Esophagus muscularis mucosa (tissue), 4 donors: ENCODE measurements around the gene PNPO. TPM values are rescaled to one million over a fixed set of nuclear protein-coding genes. Genes with fewer than 3 reads are reported as not detected.

Source experiments
- DNase-seq: peaks from one replicate; pipeline ENCODE4 v3.0.0-alpha.2; 2017; ENCODE audit errors: extremely low spot score
- H3K27ac ChIP-seq, 4 donors: fragments of 200-600 bp; sonication (generic); replicated peaks in 1 of 4; 1 replicate in 3 of 4; 2 replicates in 1 of 4; pipeline ENCODE4 v1.5.1; 2016 to 2019; ENCODE audit warnings: mild to moderate bottlenecking in 1 of 4
- H3K27me3 ChIP-seq, 4 donors: fragments of 200-600 bp; sonication (generic); one replicate each; pipeline versions ENCODE4 v1.5.1 to v1.6.0; 2016 to 2019
- H3K36me3 ChIP-seq, 4 donors: fragments of 200-600 bp; sonication (generic); one replicate each; pipeline ENCODE4 v1.5.1; 2016 to 2019
- H3K4me1 ChIP-seq, 4 donors: fragments of 200-600 bp; sonication (generic); one replicate each; pipeline ENCODE4 v1.5.1; 2016 to 2019
- H3K4me3 ChIP-seq, 4 donors: fragments of 200-600 bp; sonication (generic); 1 replicate in 2 of 4; 2 replicates in 2 of 4; pipeline ENCODE4 v1.5.1; 2016 to 2019; ENCODE audit warnings: mild to moderate bottlenecking in 4 of 4, moderate library complexity in 1 of 4
- H3K9me3 ChIP-seq, 4 donors: fragments of 200-600 bp; sonication (generic); 1 replicate in 3 of 4; 2 replicates in 1 of 4; pipeline ENCODE4 v1.5.1; 2016 to 2019
- EP300 ChIP-seq: sonication (generic); formaldehyde crosslinking; IDR thresholded peaks from one replicate; pipeline ENCODE4 v1.6.1; 2017; ENCODE audit warnings: antibody characterized with exemption
- POLR2A ChIP-seq: fragments of 450-650 bp; IDR thresholded peaks from one replicate; pipeline ENCODE4 v1.6.1; 2017; ENCODE audit warnings: antibody characterized with exemption, moderate library complexity, mild to moderate bottlenecking, low read depth
- POLR2AphosphoS5 ChIP-seq, 2 donors: sonication (generic); formaldehyde crosslinking; IDR thresholded peaks; one replicate each; pipeline ENCODE4 v1.6.1; 2017; ENCODE audit warnings: antibody characterized with exemption in 2 of 2
- WGBS: methylation state at CpG from one replicate; pipeline ENCODE4 v1.1.5; 2018; 5-methylcytosine and 5-hydroxymethylcytosine counted together
- intact Hi-C: fragments of 100-400 bp; cut with DNase I; formaldehyde crosslinking; loops from one replicate; pipeline ENCODE4 v1.15.1; 2023
- total RNA-seq, 4 donors: library from RNA; depleted of rRNA; stranded (reverse); fragments of >200 nt; gene quantifications; one replicate each; pipeline versions ENCODE4 v1.1.0 to v1.2.1, GENCODE V29; 2016
- TF ChIP-seq, protein P1 (sequence below), 3 experiments: fragments of 200-600 bp in 2 of 3; fragments of 450-650 bp in 1 of 3; sonication (generic) in 2 of 3; IDR thresholded peaks; one replicate each; pipeline ENCODE4 v1.5.1; 2017 to 2019; ENCODE audit warnings: antibody characterized with exemption in 3 of 3, mild to moderate bottlenecking in 2 of 3, moderate library complexity in 1 of 3

Gene PNPO
- total RNA-seq, 4 donors from 2014 or later = 21.2 to 32.8 (median 27.6) TPM

DNA sequence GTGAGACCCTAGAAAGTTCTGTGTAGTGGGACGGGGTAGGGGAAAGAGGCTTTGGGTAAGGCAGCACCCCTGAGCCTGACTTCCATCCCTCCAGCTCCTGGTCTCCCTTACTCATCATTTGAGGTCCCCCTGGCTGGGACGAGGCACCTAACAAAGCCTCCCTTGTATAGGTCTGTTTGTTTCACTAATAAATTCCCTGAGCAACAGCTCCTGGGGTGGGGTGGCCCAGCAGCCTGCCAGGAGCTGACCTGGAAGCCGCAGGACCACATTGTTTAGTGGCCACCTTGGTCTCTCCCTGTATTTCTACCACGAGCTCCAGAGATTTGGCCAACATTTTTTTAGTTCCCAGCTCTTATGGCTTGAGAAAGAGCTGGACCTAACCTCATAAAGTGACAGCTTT is 9.1 kb downstream of the PNPO start:
- TF ChIP-seq POLR2AphosphoS5 (IDR thresholded peaks at IDR 0.05) = no peak
- TF ChIP-seq POLR2A = no peak
- TF ChIP-seq EP300 = no peak
- TF ChIP-seq, protein P1, sequence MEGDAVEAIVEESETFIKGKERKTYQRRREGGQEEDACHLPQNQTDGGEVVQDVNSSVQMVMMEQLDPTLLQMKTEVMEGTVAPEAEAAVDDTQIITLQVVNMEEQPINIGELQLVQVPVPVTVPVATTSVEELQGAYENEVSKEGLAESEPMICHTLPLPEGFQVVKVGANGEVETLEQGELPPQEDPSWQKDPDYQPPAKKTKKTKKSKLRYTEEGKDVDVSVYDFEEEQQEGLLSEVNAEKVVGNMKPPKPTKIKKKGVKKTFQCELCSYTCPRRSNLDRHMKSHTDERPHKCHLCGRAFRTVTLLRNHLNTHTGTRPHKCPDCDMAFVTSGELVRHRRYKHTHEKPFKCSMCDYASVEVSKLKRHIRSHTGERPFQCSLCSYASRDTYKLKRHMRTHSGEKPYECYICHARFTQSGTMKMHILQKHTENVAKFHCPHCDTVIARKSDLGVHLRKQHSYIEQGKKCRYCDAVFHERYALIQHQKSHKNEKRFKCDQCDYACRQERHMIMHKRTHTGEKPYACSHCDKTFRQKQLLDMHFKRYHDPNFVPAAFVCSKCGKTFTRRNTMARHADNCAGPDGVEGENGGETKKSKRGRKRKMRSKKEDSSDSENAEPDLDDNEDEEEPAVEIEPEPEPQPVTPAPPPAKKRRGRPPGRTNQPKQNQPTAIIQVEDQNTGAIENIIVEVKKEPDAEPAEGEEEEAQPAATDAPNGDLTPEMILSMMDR (IDR thresholded peaks at IDR 0.05) = no peak
- intact Hi-C loops = loop anchor here (5.0 kb wide), 1 partner anchor 67 kb away; no protein-coding TSS in a partner anchor
- Histone ChIP-seq H3K27ac (no peak overlapping the region), H3K4me1 (peaks cover 16 to 42% (median 23%) of the 10 kb centered on the region in 4 donors), H3K27me3 (no peaks in the 10 kb centered on the region), H3K36me3 (peaks cover 0 to 33% (median 18%) of the 10 kb centered on the region in 4 donors), H3K4me3 (no peak overlapping the region), H3K9me3 (no peaks in the 10 kb centered on the region)
- WGBS = 86% methylated on average over 4 of the region's 4 CpGs
- no peak for DNase-seq

DNA sequence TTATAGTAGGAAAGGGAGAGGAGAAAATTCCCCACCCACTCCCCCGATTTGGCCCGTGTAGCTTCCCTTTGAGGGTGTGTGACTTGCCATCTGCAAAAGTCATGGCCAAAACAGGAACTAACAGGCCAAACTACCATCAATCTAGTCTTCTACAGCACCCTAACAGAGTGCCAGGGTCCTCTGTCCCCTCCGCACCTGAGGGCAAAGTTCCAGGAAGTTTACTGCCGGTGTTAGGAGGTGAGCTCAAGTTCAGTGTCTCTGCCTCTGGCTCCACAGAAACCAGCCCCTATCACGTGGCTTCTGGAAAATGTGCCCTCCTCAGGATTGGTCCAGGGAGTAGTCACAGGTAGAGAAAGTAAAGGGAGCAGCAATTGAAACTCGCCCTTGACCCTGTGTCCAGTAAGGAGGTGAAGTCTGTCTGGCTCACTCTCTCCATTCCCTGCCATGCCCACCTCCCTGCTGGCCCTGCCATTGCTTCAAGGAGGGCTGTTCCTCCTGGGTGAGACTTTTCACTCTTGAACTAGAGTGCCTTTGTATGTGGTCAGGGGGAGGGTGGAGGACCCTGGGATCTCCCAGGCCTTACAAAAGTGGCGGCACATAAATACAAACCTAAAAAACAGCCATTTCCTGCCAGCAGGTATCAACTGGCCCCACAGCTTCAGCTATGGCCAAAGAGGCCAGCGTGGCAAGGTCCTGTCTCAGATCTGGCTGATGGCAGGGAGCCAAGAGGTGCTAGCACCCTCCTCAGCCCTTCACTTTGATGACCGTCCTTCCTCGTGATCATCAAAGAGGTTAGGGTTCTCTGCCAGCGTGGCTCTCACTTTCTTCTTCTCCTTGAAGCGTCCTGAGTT is 11.0 kb downstream of the PNPO start:
- TF ChIP-seq, protein P1 (IDR thresholded peaks at IDR 0.05) = no peak
- no peaks in the 10 kb centered on the region for H3K9me3 ChIP-seq
- H3K4me3 ChIP-seq = no peak overlapping the region

DNA sequence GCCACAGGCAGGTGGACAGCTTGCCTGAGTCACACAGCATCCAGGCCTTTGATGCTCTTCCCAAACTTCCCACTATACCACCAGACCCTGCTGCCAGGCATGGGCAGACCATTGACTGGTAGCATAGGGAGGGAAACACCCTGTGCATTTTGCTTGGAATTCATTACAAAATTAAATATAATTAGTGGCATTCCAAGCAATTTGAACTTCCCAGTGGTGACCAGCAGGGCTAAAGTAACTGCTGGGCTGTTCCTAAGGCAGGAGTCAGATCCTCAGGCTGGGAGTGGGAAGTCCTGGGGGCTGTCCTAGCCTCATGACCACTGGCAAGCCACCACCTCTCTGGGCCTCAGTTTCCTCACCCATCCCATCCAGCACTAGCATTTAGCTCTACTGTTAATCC is 12.5 kb downstream of the PNPO start:
- no peak overlapping the region for H3K4me3 ChIP-seq
- intact Hi-C loops = loop anchor here (5.0 kb wide), 1 partner anchor 63 kb away; no protein-coding TSS in a partner anchor
- no peak for DNase-seq
- H3K27ac ChIP-seq = no peak overlapping the region
- peaks cover 0 to 7% (median 0%) of the 10 kb centered on the region in 4 donors for H3K36me3 ChIP-seq
- H3K27me3 ChIP-seq = no peaks in the 10 kb centered on the region
- H3K9me3 ChIP-seq = no peaks in the 10 kb centered on the region
- peaks cover 9 to 20% (median 12%) of the 10 kb centered on the region in 4 donors for H3K4me1 ChIP-seq
- TF ChIP-seq POLR2AphosphoS5 (IDR thresholded peaks at IDR 0.05) (no peak), POLR2A (no peak), EP300 (no peak)
- TF ChIP-seq, protein P1 (IDR thresholded peaks at IDR 0.05) = no peak

More for the DNA sequence above, 11.0 kb downstream of the PNPO start:
- Histone ChIP-seq H3K36me3 (peaks cover 0 to 19% (median 6%) of the 10 kb centered on the region in 4 donors), H3K27me3 (no peaks in the 10 kb centered on the region), H3K4me1 (peaks cover 12 to 27% (median 18%) of the 10 kb centered on the region in 4 donors), H3K27ac (no peak overlapping the region)
- intact Hi-C loops = loop anchor here (5.0 kb wide), 1 partner anchor 65 kb away; no protein-coding TSS in a partner anchor
- DNase-seq = no peak
- 83% methylated on average over 12 of the region's 12 CpGs for WGBS

DNA sequence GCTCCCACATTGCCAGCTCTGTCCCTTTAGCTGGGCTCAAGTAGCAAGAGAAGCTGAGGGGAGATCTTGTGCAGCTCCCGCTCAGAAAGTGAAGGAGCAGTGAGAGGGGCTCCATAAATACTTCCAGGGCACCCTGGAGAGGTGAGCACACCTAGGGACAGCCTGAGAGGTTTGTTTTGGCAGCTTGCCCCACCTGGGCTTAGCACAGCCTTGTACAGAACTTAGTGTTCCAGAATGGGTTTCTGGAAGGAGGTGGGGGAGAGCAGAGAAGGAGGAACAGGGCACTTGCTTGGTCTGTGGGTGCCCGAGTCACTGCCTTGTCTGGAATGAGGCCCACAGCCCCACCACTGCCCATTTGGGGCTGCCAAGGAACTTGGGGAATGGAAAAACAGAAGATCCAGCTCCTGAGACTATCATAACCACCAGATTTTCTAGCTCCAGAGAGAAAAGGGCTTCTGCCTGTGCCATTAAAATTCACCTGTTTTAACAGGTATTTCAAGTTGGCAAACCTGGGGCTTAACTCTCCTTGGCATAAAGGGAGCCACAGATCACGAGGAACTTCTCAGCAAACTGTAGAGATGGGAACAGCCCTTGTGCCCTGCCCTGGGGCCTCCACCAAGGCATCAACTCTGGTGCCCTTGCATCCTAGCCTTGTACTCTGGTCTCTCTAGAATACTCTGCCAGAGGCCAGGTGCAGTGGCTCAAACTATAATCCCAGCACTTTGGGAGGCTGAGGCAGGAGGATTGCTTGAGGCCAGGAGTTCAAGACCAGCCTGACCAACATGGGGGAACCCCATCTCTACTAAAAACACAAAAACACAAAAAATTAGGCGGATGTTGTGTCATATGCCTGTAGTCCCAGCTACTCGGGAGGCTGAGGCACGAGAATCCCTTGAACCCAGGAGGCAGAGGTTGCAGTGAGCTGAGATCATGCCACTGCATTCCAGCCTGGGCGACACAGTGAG is 14.4 kb downstream of the PNPO start:
- H3K4me3 ChIP-seq = no peak overlapping the region
- peaks cover 0 to 4% (median 0%) of the 10 kb centered on the region in 4 donors for H3K4me1 ChIP-seq
- intact Hi-C loops = no loop called here
- H3K27ac ChIP-seq = peak overlapping the region in 1 of 4 donors; percentile 34
- peaks cover 0 to 6% (median 0%) of the 10 kb centered on the region in 4 donors for H3K36me3 ChIP-seq
- TF ChIP-seq POLR2AphosphoS5 (IDR thresholded peaks at IDR 0.05) (no peak), POLR2A (no peak), EP300 (no peak)
- TF ChIP-seq, protein P1 (IDR thresholded peaks at IDR 0.05) = no peak
- no peaks in the 10 kb centered on the region for H3K27me3 ChIP-seq
- H3K9me3 ChIP-seq = no peaks in the 10 kb centered on the region
- WGBS = 90% methylated on average over 6 of the region's 7 CpGs
- no peak for DNase-seq
